Kidney (tissue), 14 donors: ENCODE data around the gene ATP8A2. TPM values are rescaled to one million over a fixed set of nuclear protein-coding genes. Genes with fewer than 3 reads are reported as not detected.

ENCODE experiments used
- DNase-seq, 5 donors: peaks; one replicate each; pipeline ENCODE4 v3.0.0-alpha.2; 2013 to 2020
- FAIRE-seq: peaks from 2 replicates; lab custom pipeline; 2012; peaks lifted over from hg19 to GRCh38; lab: Jason Lieb, UNC
- H3K27ac ChIP-seq, 2 donors: one replicate each; pipeline ENCODE4 v1.7.0; 2013; ENCODE audit warnings: low read depth in 2 of 2, low read length in 2 of 2, inconsistent platforms in 1 of 2
- H3K27me3 ChIP-seq: one replicate; pipeline ENCODE4 v1.7.1; 2013; ENCODE audit warnings: low read length, inconsistent platforms; ENCODE audit not compliant: control insufficient read depth, insufficient read depth
- H3K36me3 ChIP-seq, 3 donors: one replicate each; pipeline versions ENCODE4 v1.7.0 to v1.7.1; 2013; ENCODE audit warnings: low read length in 3 of 3, control low read depth in 1 of 3, inconsistent platforms in 1 of 3; ENCODE audit not compliant: insufficient read depth in 3 of 3, control insufficient read depth in 2 of 3
- H3K4me1 ChIP-seq, 3 donors: one replicate each; pipeline versions ENCODE4 v1.7.0 to v1.7.1; 2013; ENCODE audit warnings: low read length in 3 of 3, inconsistent platforms in 1 of 3, low read depth in 1 of 3; ENCODE audit not compliant: control insufficient read depth in 2 of 3, insufficient read depth in 2 of 3
- H3K4me3 ChIP-seq, 3 donors: one replicate each; pipeline versions ENCODE4 v1.7.0 to v1.8.1; 2013; ENCODE audit warnings: low read length in 3 of 3, control low read depth in 1 of 3, inconsistent platforms in 1 of 3
- H3K9ac ChIP-seq, 3 donors: one replicate each; pipeline versions ENCODE4 v1.7.0 to v1.7.1; 2013; ENCODE audit warnings: low read length in 3 of 3, control low read depth in 1 of 3, inconsistent platforms in 1 of 3
- H3K9me3 ChIP-seq, 3 donors: one replicate each; pipeline versions ENCODE4 v1.7.0 to v1.7.1; 2013; ENCODE audit warnings: low read length in 3 of 3, control low read depth in 1 of 3, inconsistent platforms in 1 of 3; ENCODE audit not compliant: control insufficient read depth in 2 of 3, insufficient read depth in 1 of 3
- intact Hi-C: fragments of 100-400 bp; cut with DNase I; formaldehyde crosslinking; loops from one replicate; pipeline ENCODE4 v1.11.1; 2022
- polyA plus RNA-seq: library from polyadenylated mRNA; stranded (reverse); fragments of 350-450 nt; fragmentation: Illumina TruSeq; extraction: RNeasy Lipid Tissue Mini Kit (QIAGEN cat#74804); gene quantifications from one replicate; pipeline ENCODE4 v1.2.3, GENCODE V29; 2014; ENCODE audit warnings: low read depth, low replicate concordance; ENCODE audit not compliant: insufficient read depth
- total RNA-seq: library from RNA; stranded (reverse); fragmentation: NEBNext Ultra II Directional; extraction: Animal tissue kit (Norgen Biotek cat#: 25700); gene quantifications from one replicate; pipeline ENCODE4 v1.2.1, GENCODE V29; 2021
- TF ChIP-seq, protein P1 (sequence below): IDR thresholded peaks from 3 replicates; pipeline ENCODE4 v1.5.1; 2012; ENCODE audit warnings: mild to moderate bottlenecking, moderate library complexity, borderline replicate concordance; ENCODE audit not compliant: insufficient read depth; ENCODE audit errors: extremely low read depth
- donor health status: control.
- donor health status: control.
- donor health status: control.
- donor health status: control.
- donor health status: control.
- donor health status: DM: yes; HTN: yes; CAD: no.
- donor health status: Normal renal cell carcinoma (clear cell type).

The ATP8A2 gene
- total and polyA plus RNA-seq, 2 donors from 2014 or later, result 0.50 to 0.73 TPM

DNA sequence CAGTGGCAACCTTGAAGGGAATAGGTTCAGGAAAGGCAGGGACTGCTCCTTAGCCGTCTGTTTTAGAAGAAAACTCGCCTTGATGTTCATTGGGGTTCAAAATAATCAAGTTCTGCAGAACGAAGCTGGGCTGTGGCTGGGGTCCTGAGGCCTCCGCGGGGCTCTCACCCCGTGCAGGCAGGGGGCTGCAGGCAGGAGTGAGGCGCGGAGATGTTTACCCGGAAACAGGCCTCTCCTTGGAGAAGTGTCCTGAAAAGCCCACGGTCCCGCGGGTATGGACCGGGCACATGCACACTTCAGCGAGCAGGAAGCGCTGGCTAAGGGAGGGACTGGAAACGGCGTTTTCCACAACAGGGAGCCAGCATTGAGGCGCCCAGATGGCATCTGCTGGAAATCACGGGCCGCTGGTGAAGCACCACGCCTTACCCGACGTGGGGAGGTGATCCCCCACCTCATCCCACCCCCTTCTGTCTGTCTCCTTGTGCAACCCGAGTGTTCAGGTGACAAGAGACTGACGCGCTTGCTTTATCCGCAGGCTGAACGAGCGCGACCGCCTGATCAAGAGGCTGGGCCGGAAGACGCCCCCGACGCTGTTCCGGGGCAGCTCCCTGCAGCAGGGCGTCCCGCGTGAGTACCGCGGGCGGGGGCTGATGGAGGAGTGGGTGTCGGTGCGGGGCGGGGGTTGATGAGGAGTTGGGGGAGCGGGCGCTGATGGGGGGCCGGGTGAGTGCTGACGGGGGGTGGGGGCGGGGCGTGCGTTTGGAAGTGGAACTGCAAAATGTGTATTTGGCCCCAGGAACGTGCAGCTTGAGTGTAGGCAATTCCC is 640.4 kb downstream of the ATP8A2 start:
- Histone ChIP-seq H3K27ac (no peak overlapping the region), H3K4me1 (peaks cover 0 to 7% (median 5%) of the 10 kb centered on the region in 3 donors), H3K9ac (peak overlapping the region in 1 of 3 donors; percentile 22), H3K27me3 (no peaks in the 10 kb centered on the region), H3K4me3 (peak overlapping the region; percentile 36 to 62 (median 48)), H3K9me3 (no peaks in the 10 kb centered on the region), H3K36me3 (no peaks in the 10 kb centered on the region)
- no peak for FAIRE-seq
- peak; percentile 56 to 86 (median 80) for DNase-seq
- TF ChIP-seq, protein P1, sequence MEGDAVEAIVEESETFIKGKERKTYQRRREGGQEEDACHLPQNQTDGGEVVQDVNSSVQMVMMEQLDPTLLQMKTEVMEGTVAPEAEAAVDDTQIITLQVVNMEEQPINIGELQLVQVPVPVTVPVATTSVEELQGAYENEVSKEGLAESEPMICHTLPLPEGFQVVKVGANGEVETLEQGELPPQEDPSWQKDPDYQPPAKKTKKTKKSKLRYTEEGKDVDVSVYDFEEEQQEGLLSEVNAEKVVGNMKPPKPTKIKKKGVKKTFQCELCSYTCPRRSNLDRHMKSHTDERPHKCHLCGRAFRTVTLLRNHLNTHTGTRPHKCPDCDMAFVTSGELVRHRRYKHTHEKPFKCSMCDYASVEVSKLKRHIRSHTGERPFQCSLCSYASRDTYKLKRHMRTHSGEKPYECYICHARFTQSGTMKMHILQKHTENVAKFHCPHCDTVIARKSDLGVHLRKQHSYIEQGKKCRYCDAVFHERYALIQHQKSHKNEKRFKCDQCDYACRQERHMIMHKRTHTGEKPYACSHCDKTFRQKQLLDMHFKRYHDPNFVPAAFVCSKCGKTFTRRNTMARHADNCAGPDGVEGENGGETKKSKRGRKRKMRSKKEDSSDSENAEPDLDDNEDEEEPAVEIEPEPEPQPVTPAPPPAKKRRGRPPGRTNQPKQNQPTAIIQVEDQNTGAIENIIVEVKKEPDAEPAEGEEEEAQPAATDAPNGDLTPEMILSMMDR, result no peak
- intact Hi-C loops, result no loop called here

DNA sequence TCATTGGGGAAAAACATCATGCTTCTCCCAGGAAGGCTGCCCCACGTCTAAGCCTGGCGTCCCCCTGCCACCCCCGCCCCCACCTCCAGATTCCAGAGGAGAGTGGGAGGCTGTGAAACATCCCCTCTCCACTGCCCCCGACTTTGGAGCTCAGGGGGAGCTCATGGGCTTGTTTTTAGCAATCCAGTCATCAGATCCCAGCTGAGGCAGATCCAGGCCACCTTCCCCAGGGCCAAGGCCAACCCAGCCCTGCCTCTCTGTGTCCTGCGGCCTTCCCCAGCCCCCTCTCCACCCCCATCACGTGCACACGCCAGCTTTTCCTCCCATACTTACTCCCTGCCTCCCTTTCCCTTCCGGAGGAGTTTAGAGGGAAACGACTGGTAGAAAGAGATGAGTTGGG is 641.2 kb downstream of the ATP8A2 start:
- TF ChIP-seq, protein P1, result no peak
- peaks cover 4 to 12% (median 5%) of the 10 kb centered on the region in 3 donors for H3K4me1 ChIP-seq
- no peak overlapping the region for H3K9ac ChIP-seq
- DNase-seq (peak in 4 of 5 donors; percentile 62 to 81 (median 76)), FAIRE-seq (no peak)
- no peaks in the 10 kb centered on the region for H3K27me3 ChIP-seq
- no peak overlapping the region for H3K27ac ChIP-seq
- H3K4me3 ChIP-seq, result peak overlapping the region in 2 of 3 donors; percentile 48 to 53
- no peaks in the 10 kb centered on the region for H3K9me3 ChIP-seq
- H3K36me3 ChIP-seq, result no peaks in the 10 kb centered on the region
- intact Hi-C loops, result no loop called here

DNA sequence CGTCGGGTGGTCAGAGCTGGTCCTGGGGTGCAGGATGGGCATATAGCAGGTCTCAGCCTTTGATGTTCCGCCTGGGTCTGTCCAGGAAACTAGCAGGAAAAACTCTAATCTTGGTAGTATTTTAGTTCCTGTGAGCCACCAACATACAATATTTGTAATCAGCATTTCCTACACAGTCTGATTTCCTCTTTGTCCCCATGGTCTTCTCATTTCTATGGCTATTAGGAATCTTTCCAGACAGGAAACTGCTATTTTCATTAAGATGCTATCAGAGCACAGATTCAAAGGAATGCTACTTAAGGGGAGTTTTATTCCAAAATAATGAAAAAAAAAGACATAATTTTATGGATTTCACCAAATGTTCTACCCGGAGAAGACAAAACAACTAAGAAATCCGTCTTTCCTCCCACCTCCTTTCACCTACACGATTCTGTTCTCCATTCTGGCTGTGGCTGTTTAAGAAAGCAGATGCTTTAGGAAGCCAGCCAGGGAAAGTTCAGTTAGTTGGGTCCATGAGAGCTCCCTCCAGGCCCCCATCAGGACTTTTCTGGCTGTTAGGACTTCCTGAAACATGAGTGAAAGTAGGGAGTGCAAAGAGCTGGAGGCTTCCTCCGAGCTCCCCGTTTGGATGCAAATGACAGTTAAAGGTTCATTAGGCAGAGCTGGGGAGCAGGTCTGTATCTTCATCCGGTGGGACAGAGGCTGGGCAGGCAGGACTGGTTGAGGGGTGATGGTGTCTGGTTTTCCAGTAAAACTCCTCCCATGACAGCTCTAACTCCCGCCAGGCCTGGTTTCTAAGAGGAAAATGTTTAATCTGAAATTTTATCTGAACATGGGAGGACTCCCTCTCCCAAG is 643.7 kb downstream of the ATP8A2 start:
- TF ChIP-seq, protein P1, result no peak
- no peak overlapping the region for H3K4me3 ChIP-seq
- H3K4me1 ChIP-seq, result peaks cover 16 to 27% (median 18%) of the 10 kb centered on the region in 3 donors
- no peaks in the 10 kb centered on the region for H3K36me3 ChIP-seq
- no peaks in the 10 kb centered on the region for H3K27me3 ChIP-seq
- no peaks in the 10 kb centered on the region for H3K9me3 ChIP-seq
- FAIRE-seq (no peak), DNase-seq (peak in 4 of 5 donors; percentile 72 to 79 (median 76))
- H3K9ac ChIP-seq, result no peak overlapping the region
- no peak overlapping the region for H3K27ac ChIP-seq
- intact Hi-C loops, result no loop called here
